Hepatocyte (in vitro differentiated cells): Measurements from ENCODE around the gene ZNF532.

Source experiments
- EZH2 ChIP-seq: fragments of 200-600 bp; sonication (generic); IDR thresholded peaks from 2 replicates; pipeline ENCODE4 v1.6.1; 2016; ENCODE audit warnings: antibody characterized with exemption, mild to moderate bottlenecking, borderline replicate concordance
- EZH2phosphoT487 ChIP-seq: fragments of 200-600 bp; sonication (generic); IDR thresholded peaks from one replicate; pipeline ENCODE4 v1.6.1; 2018; ENCODE audit warnings: antibody characterized with exemption, mild to moderate bottlenecking, low read depth, moderate library complexity; ENCODE audit not compliant: unreplicated experiment, severe bottlenecking
- TF ChIP-seq, protein P1 (sequence below): fragments of 200-600 bp; sonication (generic); IDR thresholded peaks from 2 replicates; pipeline ENCODE4 v1.5.1; 2016; ENCODE audit warnings: antibody characterized with exemption, mild to moderate bottlenecking; ENCODE audit not compliant: poor library complexity

- TF ChIP-seq, protein P1, sequence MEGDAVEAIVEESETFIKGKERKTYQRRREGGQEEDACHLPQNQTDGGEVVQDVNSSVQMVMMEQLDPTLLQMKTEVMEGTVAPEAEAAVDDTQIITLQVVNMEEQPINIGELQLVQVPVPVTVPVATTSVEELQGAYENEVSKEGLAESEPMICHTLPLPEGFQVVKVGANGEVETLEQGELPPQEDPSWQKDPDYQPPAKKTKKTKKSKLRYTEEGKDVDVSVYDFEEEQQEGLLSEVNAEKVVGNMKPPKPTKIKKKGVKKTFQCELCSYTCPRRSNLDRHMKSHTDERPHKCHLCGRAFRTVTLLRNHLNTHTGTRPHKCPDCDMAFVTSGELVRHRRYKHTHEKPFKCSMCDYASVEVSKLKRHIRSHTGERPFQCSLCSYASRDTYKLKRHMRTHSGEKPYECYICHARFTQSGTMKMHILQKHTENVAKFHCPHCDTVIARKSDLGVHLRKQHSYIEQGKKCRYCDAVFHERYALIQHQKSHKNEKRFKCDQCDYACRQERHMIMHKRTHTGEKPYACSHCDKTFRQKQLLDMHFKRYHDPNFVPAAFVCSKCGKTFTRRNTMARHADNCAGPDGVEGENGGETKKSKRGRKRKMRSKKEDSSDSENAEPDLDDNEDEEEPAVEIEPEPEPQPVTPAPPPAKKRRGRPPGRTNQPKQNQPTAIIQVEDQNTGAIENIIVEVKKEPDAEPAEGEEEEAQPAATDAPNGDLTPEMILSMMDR = no peak
- TF ChIP-seq EZH2 (no peak), EZH2phosphoT487 (no peak)
Measured at GRCh38 chr18:58867281-58867961, 2.7 kb downstream of the ZNF532 start.
